ENCODE measurements around the gene OSMR. TPM values are rescaled to one million over a fixed set of nuclear protein-coding genes. Genes with fewer than 3 reads are reported as not detected.

OSMR gene
- total RNA-seq (not detected), polyA plus RNA-seq (under 1 TPM; 0.20 to 0.37 TPM), total RNA-seq (not detected)

DNA sequence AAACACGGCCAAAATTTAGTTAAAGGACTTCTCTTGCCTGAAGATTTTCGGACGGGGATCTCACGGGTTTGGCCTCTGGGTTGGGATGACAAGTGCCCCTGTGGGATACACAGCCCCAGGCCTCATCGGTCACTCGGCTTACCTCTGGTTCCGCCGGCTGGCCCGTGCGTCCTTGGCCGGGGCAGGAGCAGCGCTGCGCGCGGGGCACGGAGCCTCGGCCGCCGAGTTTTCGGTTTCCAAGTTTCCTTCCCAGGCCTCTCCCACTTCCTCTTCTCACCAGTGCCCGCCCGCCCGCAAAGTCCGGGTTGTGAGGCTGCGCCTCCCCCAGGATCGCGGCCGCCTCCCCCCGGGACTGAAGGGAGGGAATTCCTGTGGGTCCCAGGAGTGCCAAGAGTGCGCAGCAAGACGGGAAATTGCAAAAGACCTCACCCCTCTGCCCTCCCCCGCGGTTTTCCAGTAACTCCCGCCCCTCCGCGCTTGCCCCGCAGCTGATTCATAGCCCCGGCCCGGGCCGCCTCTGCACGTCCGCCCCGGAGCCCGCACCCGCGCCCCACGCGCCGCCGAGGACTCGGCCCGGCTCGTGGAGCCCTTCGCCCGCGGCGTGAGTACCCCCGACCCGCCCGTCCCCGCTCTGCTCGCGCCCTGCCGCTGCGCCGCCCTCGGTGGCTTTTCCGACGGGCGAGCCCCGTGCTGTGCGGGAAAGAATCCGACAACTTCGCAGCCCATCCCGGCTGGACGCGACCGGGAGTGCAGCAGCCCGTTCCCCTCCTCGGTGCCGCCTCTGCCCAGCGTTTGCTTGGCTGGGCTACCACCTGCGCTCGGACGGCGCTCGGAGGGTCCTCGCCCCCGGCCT, at the start of gene OSMR:
Gene OSMR (plus strand): TSS at position 487 of the 853 bp plus-strand sequence. CDS start 23,033 bp downstream, outside the sequence.
- H3K27ac Mint-ChIP-seq: peak within 1 kb of the TSS in 1 of 9 donors; percentile 20
- peaks cover 0 to 17% (median 12%) of the 10 kb centered on the region in 7 donors for H3K4me1 Mint-ChIP-seq
- DNase-seq: peak in 1 of 9 donors; percentile 49
- peaks cover 62 to 73% (median 70%) of the 10 kb centered on the region in 5 donors for H3K27me3 Mint-ChIP-seq
- CTCF ChIA-PET: no interaction called here
- POLR2A ChIA-PET: no interaction called here
- H3K9me3 Mint-ChIP-seq: peaks cover 0 to 14% (median 2%) of the 10 kb centered on the region in 11 donors
- Histone ChIP-seq H3K4me1 (ENCODE audit: control insufficient read depth in 2 of 2, insufficient read depth in 2 of 2, low read length in 2 of 2) (no peaks in the 10 kb centered on the region), H3K27ac (ENCODE audit: low read depth, low read length) (no peak within 1 kb of the TSS), H3K4me3 (ENCODE audit: low read length) (no peak within 1 kb of the TSS), H3K27me3 (ENCODE audit: control insufficient read depth in 2 of 2, insufficient read depth in 2 of 2, low read length in 2 of 2) (peaks cover 0 to 6% of the 10 kb centered on the region in 2 donors), H3K36me3 (ENCODE audit: control insufficient read depth in 2 of 3, insufficient read depth in 3 of 3, low read length in 3 of 3) (no peaks in the 10 kb centered on the region), H3K9me3 (ENCODE audit: control insufficient read depth in 2 of 3, low read length in 3 of 3) (no peaks in the 10 kb centered on the region)
- no peak for ATAC-seq
- H3K36me3 Mint-ChIP-seq: peaks cover 0 to 8% (median 2%) of the 10 kb centered on the region in 5 donors
- peak within 1 kb of the TSS; percentile 12 to 84 (median 68) for H3K4me3 Mint-ChIP-seq
- intact Hi-C loops (cut with micrococcal nuclease): no loop called here

GRCh38 chr5:38796742-38797108, 49.1 kb upstream of the OSMR start:
- ATAC-seq: no peak
- peaks cover 4 to 22% (median 18%) of the 10 kb centered on the region in 5 donors for H3K27me3 Mint-ChIP-seq
- H3K36me3 Mint-ChIP-seq: no peaks in the 10 kb centered on the region

GRCh38 chr5:38797838-38798237, 48.0 kb upstream of the OSMR start:
- Histone ChIP-seq H3K27ac (ENCODE audit: low read depth, low read length) (no peak overlapping the region), H3K36me3 (ENCODE audit: control insufficient read depth in 2 of 3, insufficient read depth in 3 of 3, low read length in 3 of 3) (no peaks in the 10 kb centered on the region), H3K9me3 (ENCODE audit: control insufficient read depth in 2 of 3, low read length in 3 of 3) (no peaks in the 10 kb centered on the region), H3K27me3 (ENCODE audit: control insufficient read depth in 2 of 2, insufficient read depth in 2 of 2, low read length in 2 of 2) (no peaks in the 10 kb centered on the region), H3K4me3 (ENCODE audit: low read length) (no peak overlapping the region), H3K4me1 (ENCODE audit: control insufficient read depth in 2 of 2, insufficient read depth in 2 of 2, low read length in 2 of 2) (no peaks in the 10 kb centered on the region)
- DNase-seq: no peak
- Mint-ChIP-seq H3K27ac (no peak overlapping the region), H3K4me1 (peaks cover 0 to 3% (median 0%) of the 10 kb centered on the region in 7 donors), H3K27me3 (peaks cover 3 to 20% (median 10%) of the 10 kb centered on the region in 5 donors), H3K4me3 (no peak overlapping the region), H3K36me3 (no peaks in the 10 kb centered on the region), H3K9me3 (no peaks in the 10 kb centered on the region)
- no peak for ATAC-seq
- ChIA-PET POLR2A (no interaction called here), CTCF (no interaction called here)
- intact Hi-C loops (cut with micrococcal nuclease): no loop called here

More at GRCh38 chr5:38796742-38797108, 49.1 kb upstream of the OSMR start:
- POLR2A ChIA-PET: no interaction called here
- no peak overlapping the region for H3K4me3 ChIP-seq (ENCODE audit: low read length)
- no peak overlapping the region for H3K27ac ChIP-seq (ENCODE audit: low read depth, low read length)
- H3K4me3 Mint-ChIP-seq: no peak overlapping the region
- no peaks in the 10 kb centered on the region for H3K36me3 ChIP-seq (ENCODE audit: control insufficient read depth in 2 of 3, insufficient read depth in 3 of 3, low read length in 3 of 3)
- no peaks in the 10 kb centered on the region for H3K4me1 ChIP-seq (ENCODE audit: control insufficient read depth in 2 of 2, insufficient read depth in 2 of 2, low read length in 2 of 2)
- intact Hi-C loops (cut with micrococcal nuclease): no loop called here
- peaks cover 0 to 3% (median 0%) of the 10 kb centered on the region in 7 donors for H3K4me1 Mint-ChIP-seq
- H3K27ac Mint-ChIP-seq: no peak overlapping the region
- no peaks in the 10 kb centered on the region for H3K9me3 Mint-ChIP-seq
- CTCF ChIA-PET: no interaction called here
- DNase-seq: no peak
- H3K9me3 ChIP-seq (ENCODE audit: control insufficient read depth in 2 of 3, low read length in 3 of 3): no peaks in the 10 kb centered on the region
- H3K27me3 ChIP-seq (ENCODE audit: control insufficient read depth in 2 of 2, insufficient read depth in 2 of 2, low read length in 2 of 2): no peaks in the 10 kb centered on the region

GRCh38 chr5:38799556-38800377, 46.0 kb upstream of the OSMR start:
- CTCF ChIA-PET: no interaction called here
- no peaks in the 10 kb centered on the region for H3K36me3 Mint-ChIP-seq
- no peak overlapping the region for H3K4me3 ChIP-seq (ENCODE audit: low read length)
- H3K4me1 Mint-ChIP-seq: peaks cover 0 to 3% (median 0%) of the 10 kb centered on the region in 7 donors
- POLR2A ChIA-PET: no interaction called here
- no peak overlapping the region for H3K27ac ChIP-seq (ENCODE audit: low read depth, low read length)
- H3K27me3 Mint-ChIP-seq: peaks cover 2 to 12% (median 5%) of the 10 kb centered on the region in 5 donors
- intact Hi-C loops (cut with micrococcal nuclease): no loop called here
- no peaks in the 10 kb centered on the region for H3K36me3 ChIP-seq (ENCODE audit: control insufficient read depth in 2 of 3, insufficient read depth in 3 of 3, low read length in 3 of 3)
- H3K9me3 ChIP-seq (ENCODE audit: control insufficient read depth in 2 of 3, low read length in 3 of 3): no peaks in the 10 kb centered on the region
- no peaks in the 10 kb centered on the region for H3K27me3 ChIP-seq (ENCODE audit: control insufficient read depth in 2 of 2, insufficient read depth in 2 of 2, low read length in 2 of 2)
- no peaks in the 10 kb centered on the region for H3K9me3 Mint-ChIP-seq
- H3K4me3 Mint-ChIP-seq: no peak overlapping the region
- no peak overlapping the region for H3K27ac Mint-ChIP-seq
- ATAC-seq (no peak), DNase-seq (no peak)
- no peaks in the 10 kb centered on the region for H3K4me1 ChIP-seq (ENCODE audit: control insufficient read depth in 2 of 2, insufficient read depth in 2 of 2, low read length in 2 of 2)

DNA sequence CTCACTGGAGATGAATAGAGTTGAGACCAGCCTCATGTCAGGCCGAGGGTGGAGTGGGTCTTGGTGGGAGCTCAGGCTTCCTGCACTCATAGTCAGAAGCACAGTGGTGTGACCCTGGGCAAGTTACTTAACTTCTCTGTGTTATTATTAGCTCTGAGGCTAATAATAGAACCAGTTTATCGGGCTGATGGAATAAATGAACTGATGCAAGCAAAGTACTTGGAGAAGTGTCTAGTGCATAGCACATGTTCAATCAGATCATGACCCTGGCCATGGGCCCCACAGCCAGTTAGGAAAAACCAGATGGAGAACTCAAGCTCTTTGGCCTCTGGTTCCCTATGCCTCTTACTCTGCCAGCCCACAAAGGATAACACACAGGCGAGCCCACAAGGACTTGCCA, 45.3 kb upstream of the OSMR start:
- DNase-seq (no peak), ATAC-seq (no peak)
- peaks cover 0 to 3% (median 0%) of the 10 kb centered on the region in 7 donors for H3K4me1 Mint-ChIP-seq
- peaks cover 2 to 7% (median 4%) of the 10 kb centered on the region in 5 donors for H3K27me3 Mint-ChIP-seq
- ChIA-PET POLR2A (no interaction called here), CTCF (no interaction called here)
- no peak overlapping the region for H3K4me3 Mint-ChIP-seq
- intact Hi-C loops (cut with micrococcal nuclease): no loop called here
- H3K27ac Mint-ChIP-seq: no peak overlapping the region
- no peaks in the 10 kb centered on the region for H3K36me3 Mint-ChIP-seq
- H3K9me3 ChIP-seq (ENCODE audit: control insufficient read depth in 2 of 3, low read length in 3 of 3): no peaks in the 10 kb centered on the region
- no peak overlapping the region for H3K27ac ChIP-seq (ENCODE audit: low read depth, low read length)
- no peaks in the 10 kb centered on the region for H3K27me3 ChIP-seq (ENCODE audit: control insufficient read depth in 2 of 2, insufficient read depth in 2 of 2, low read length in 2 of 2)
- H3K4me1 ChIP-seq (ENCODE audit: control insufficient read depth in 2 of 2, insufficient read depth in 2 of 2, low read length in 2 of 2): no peaks in the 10 kb centered on the region
- H3K4me3 ChIP-seq (ENCODE audit: low read length): no peak overlapping the region
- no peaks in the 10 kb centered on the region for H3K36me3 ChIP-seq (ENCODE audit: control insufficient read depth in 2 of 3, insufficient read depth in 3 of 3, low read length in 3 of 3)
- no peaks in the 10 kb centered on the region for H3K9me3 Mint-ChIP-seq

DNA sequence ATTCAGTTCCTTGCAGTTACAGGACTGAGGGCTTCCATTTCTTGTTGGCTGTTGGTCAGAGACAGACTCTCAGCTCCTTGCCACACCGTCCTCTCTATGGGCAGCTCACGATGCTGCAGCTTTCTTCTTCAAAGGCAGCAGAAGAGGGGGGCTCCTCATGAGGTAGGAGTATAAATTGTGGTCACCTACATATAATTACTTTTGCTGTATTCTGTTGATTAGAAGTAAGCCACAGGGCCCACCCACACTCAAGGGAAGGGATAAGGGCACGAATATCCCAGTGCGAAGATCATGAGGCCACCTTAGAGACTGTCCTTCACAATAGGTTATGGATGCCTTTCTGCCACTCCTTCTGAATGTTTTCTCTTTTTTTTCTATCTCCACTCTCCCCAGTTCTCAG, 43.7 kb upstream of the OSMR start:
- H3K36me3 Mint-ChIP-seq: no peaks in the 10 kb centered on the region
- ATAC-seq (no peak), DNase-seq (no peak)
- ChIA-PET POLR2A (no interaction called here), CTCF (no interaction called here)
- H3K27ac Mint-ChIP-seq: no peak overlapping the region
- H3K27ac ChIP-seq (ENCODE audit: low read depth, low read length): no peak overlapping the region
- no peaks in the 10 kb centered on the region for H3K4me1 ChIP-seq (ENCODE audit: control insufficient read depth in 2 of 2, insufficient read depth in 2 of 2, low read length in 2 of 2)
- H3K4me1 Mint-ChIP-seq: peaks cover 0 to 4% (median 0%) of the 10 kb centered on the region in 7 donors
- no peaks in the 10 kb centered on the region for H3K9me3 Mint-ChIP-seq
- H3K27me3 ChIP-seq (ENCODE audit: control insufficient read depth in 2 of 2, insufficient read depth in 2 of 2, low read length in 2 of 2): no peaks in the 10 kb centered on the region
- H3K36me3 ChIP-seq (ENCODE audit: control insufficient read depth in 2 of 3, insufficient read depth in 3 of 3, low read length in 3 of 3): no peaks in the 10 kb centered on the region
- intact Hi-C loops (cut with micrococcal nuclease): no loop called here
- no peak overlapping the region for H3K4me3 Mint-ChIP-seq
- H3K4me3 ChIP-seq (ENCODE audit: low read length): no peak overlapping the region
- H3K27me3 Mint-ChIP-seq: peaks cover 3 to 12% (median 5%) of the 10 kb centered on the region in 5 donors
- H3K9me3 ChIP-seq (ENCODE audit: control insufficient read depth in 2 of 3, low read length in 3 of 3): no peaks in the 10 kb centered on the region

Measured in naive thymus-derived CD4-positive, alpha-beta T cell (primary cell).